ENCODE data around the gene SEMA6D.

- no peak for TF ChIP-seq POLR2A (IDR thresholded peaks at IDR 0.05)
- TF ChIP-seq CTCF (IDR thresholded peaks at IDR 0.05): no peak
Observed at GRCh38 chr15:47817969-47818548, 100.8 kb downstream of the SEMA6D start.

Data from uterus (tissue), 2 donors.